Erythroblast (primary cell): ENCODE data around the gene GLI1.
A peak's percentile ranks its signal among the peaks of the same experiment; 100 is the strongest.

Experiments
- GATA1 ChIP-seq: IDR thresholded peaks from 2 replicates; pipeline ENCODE4 v1.6.1; 2011; ENCODE audit warnings: low read depth, mild to moderate bottlenecking, control low read depth, low read length, moderate library complexity
- POLR2A ChIP-seq: IDR thresholded peaks from 2 replicates; pipeline ENCODE4 v1.6.1; 2011; ENCODE audit warnings: mild to moderate bottlenecking, low read length

- peak; percentile 34 for TF ChIP-seq POLR2A
- no peak for TF ChIP-seq GATA1
These were observed 29.3 kb upstream of the GLI1 start for GRCh38 chr12:57430112-57430930.
